NCI-H226 (cell line): ENCODE data around the gene PCNX4.

Source experiments
- DNase-seq: peaks from one replicate; pipeline ENCODE4 v3.0.0-alpha.2; 2015

The PCNX4 gene

GRCh38 chr14:60106339-60106738 is 14.6 kb downstream of the PCNX4 start:
- no peak for DNase-seq

DNA sequence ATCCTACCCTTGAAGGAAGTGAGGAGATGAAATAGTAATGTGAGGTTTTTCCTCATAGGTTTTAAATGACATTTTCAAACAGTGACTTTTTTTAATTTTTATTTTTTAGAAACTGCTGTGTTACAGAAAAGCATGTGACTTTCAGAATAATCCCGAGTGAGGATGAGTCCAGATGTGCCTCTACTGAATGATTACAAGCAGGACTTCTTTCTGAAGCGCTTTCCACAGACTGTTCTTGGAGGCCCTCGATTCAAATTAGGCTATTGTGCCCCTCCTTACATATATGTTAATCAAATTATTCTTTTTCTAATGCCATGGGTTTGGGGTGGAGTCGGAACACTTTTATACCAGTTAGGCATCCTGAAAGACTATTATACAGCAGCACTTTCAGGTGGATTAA is 15.8 kb downstream of the PCNX4 start:
- DNase-seq: no peak

DNA sequence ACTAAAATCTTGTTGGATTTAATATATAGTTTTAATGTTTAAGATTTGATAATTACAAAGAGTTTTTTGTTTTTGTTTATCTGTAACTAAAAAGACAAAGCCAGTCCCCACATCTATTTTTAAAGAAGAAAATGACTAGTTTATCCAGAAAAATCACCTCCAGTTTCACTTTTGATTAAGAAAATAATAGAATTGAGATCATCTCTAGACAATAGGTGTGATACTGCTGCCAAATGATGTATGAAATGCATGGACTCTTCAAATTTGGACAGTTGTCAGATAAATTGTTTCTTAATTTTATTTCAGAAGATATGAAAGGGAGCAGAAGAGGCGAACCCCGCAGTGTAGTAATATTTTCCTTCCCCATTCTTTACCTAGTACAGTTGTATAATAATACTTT is 20.0 kb downstream of the PCNX4 start:
- no peak for DNase-seq

DNA sequence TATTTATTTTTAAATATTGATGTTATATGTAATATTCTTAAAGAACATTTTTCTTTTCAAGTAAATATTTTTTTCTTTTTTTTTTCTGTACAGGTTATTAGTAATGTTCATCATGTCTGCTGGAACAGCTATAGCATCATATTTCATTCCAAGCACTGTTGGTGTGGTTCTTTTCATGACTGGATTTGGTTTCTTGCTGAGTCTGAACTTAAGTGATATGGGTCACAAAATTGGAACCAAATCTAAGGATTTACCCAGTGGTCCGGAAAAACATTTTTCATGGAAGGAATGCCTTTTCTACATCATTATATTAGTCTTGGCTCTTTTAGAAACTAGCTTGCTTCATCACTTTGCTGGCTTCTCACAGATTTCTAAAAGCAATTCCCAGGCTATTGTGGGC is 23.2 kb downstream of the PCNX4 start:
- DNase-seq: no peak

GRCh38 chr14:60116181-60116580 is 24.5 kb downstream of the PCNX4 start:
- DNase-seq: no peak

DNA sequence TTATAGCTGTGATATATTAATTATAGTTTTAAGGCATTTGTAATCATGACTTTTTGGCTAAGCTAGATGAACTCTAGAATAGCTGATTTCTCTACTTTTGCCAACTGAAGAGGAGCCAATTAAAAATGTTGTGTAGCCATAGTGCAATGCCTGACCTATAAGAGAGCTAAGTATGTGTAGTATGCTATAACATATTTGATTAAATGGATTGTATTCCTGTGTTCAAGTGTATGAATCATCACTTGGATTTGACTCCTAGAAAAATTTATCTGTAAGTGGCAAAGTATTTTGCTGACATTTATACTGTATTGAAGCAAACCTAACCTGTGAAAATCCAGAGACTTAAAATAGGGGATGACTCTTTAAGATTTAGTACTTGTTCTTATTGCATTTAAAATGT is 34.2 kb downstream of the PCNX4 start:
- DNase-seq: no peak

DNA sequence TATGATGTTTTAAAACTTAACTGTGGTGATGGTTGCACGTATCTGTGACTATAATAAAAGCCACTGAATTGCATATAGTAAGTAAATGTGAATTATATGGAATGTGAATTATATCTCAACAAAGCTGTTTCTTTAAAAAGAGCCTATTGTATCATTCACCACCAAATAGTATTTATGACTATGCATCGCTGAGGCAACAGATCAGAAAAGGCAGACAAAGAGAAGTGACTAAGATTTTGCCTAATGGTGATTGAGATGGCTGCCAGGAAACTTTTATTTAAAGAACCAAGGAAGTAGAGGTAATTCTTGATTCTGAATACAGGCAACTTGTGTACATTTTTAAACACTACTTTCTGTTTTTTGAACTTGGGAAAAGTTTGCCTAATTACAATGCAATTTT is 41.8 kb downstream of the PCNX4 start:
- no peak for DNase-seq

GRCh38 chr14:60134702-60135101 is 43.0 kb downstream of the PCNX4 start:
- DNase-seq: no peak

DNA sequence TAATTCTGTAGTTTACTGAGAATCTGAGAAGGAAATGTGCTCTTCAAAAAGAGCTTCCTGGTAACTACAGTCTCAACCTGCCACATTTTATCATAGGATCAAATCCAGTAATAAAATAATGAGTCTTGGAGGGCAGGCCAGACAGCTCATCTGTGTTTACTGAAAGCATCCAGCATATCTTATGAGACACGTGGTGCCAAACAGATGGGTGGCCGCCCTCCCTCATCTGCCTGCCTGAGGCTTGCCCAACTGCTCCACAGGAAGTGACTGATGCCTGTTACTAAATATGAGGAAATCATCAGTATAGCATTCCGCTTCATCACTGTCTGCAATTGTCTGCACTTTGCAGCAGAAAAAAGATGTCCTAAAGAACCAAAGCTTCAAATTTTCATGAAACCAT is 60.0 kb downstream of the PCNX4 start:
- peak; percentile 87 for DNase-seq

GRCh38 chr14:60153991-60154390 is 62.3 kb downstream of the PCNX4 start:
- DNase-seq: no peak

GRCh38 chr14:60154671-60155070 is 62.9 kb downstream of the PCNX4 start:
- DNase-seq: no peak

GRCh38 chr14:60160422-60160821 is 68.7 kb downstream of the PCNX4 start:
- no peak for DNase-seq

DNA sequence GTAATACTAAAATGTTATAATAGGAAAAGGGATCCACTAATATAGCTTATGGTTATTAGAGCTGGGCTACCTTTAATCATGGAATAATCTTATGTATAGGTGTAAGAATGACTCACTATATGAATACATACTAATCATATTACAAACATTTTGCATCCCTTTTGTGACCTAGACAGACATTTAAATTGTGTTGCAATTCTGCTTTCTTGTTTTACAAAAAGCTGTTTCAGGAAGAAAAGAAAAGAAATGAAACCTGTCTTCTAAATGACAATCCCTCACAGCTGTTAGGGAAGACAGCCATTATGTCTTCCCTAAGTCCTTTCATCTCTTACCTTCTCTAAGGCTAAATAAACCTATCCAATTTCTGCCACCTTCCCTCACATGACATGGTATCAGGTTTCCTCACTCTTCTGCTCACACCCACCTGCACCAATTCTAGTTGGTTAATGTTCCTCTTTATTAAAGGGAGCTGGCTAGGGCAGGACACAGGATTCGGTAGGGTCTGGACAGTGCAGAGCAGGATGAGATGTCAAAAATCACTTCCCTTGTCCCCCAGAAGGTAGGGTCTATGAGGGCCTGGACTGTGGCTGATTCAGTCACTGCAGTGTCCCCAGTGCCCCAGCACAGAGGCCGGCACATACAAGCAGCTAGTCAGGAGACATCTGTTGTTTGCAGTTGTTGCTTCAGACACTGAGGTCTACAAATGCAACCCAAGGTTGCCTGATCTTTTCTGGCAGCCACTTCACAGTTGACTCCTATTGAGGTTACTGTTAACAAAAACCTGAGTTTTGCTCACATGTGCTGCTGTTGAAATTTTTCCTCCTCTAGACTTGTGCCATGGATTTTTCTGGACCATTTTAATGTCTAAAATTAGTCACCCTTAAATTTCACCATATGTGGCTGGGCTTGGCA is 69.7 kb downstream of the PCNX4 start:
- no peak for DNase-seq

GRCh38 chr14:60163693-60164092 is 72.0 kb downstream of the PCNX4 start:
- no peak for DNase-seq

DNA sequence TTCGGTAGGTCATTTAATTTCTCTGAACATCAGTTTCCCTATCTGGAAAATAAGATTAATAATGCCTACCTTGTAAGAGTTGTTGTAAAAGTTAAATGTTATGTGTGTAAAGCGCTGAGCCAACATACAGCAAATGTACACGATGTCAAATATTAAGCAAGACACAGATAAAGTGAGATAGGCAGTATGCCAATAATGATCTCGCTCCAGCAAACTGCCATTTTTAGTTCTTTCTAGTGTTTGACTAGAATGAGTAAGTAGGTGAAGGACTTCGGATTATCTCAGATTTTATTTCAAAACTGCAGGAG is 72.6 kb downstream of the PCNX4 start:
- DNase-seq: peak; percentile 38

DNA sequence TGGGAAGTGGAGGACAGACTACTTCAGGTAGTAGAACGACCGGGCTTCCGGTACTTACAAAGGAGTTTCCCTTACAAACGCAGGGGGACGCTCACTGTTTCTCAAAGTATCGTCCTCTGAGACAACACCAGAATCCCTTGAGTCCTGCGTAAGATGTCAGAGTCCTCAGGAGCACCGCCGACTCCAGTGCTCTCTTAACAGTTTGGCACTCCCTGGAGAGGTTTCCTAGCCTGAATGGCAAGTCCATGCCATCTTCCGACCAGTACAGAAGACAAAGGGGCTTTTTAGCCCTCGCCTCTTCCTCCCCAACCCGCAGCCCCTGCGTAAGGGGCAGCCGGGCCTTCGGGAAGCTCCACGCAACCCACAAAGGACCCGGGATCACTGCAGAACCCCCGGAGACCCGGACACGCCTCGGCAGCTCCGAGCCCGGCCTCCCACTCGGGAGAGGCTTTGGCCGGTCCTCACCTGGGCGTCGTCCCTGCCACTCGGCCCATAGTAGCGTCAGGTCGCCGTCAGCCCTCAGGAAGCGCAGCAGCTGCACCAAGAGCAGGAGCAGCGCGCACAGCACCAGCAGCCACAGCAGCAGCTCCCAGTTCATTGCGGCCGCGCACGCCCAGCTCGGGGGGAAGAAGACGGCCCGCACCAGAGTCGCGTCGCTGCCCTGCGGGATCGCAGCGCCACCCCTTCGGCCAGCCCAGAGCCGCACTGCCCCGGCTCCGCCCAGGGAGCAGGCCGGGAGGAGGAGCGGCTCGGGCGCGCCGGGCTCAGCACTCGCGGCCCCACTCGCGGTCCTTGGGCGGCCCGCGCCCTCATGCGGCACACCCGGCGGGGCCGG is 73.2 kb downstream of the PCNX4 start, which contains the start of gene DHRS7:
Gene DHRS7, minus strand, starts transcription at position 687 of the 835 bp plus-strand sequence. Its CDS starts 89 bp downstream, at position 598.
- DNase-seq: peak; percentile 74

GRCh38 chr14:60165547-60165876 is 73.8 kb downstream of the PCNX4 start:
- no peak for DNase-seq

DNA sequence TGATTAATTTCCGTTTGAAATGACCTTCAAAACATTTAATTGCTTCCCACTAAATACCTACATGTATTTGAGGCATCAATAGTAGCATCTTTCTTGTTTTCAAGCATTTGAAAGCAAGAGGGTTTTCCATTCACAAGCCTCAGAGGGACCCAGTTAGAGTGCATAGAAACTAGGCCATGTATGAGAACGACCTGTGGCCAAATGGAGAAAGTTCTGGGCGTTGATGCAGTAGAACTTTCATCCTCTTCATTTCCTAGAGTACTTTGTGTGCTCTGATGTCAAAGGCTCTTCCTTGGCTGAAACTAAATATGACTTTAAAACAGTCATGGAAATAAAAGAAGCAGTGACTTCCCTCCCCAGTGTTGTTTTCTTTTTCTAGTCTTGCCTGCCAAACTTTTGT is 74.4 kb downstream of the PCNX4 start:
- DNase-seq: no peak

GRCh38 chr14:60169722-60170121 is 78.0 kb downstream of the PCNX4 start:
- DNase-seq: no peak

GRCh38 chr14:60170948-60171347 is 79.2 kb downstream of the PCNX4 start:
- no peak for DNase-seq

DNA sequence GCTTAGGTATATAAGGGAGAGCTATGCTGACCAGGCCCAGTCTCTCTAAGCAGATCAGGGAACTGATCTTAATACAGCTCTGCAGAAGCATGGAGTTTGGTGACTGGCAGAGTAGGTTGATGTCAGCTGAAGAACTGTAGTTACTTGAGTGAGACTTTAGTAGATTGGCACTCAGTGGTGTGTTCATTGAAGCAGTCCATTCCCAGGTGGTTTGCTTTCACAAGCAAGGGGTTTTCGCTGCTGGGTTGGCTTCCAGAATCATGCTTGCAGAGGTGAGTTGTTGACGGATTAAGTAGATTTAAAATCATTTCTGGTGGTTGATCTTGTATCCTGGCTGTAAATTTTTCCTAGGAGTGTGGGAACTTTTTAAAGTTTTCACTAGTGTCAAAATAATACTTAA is 80.0 kb downstream of the PCNX4 start:
- DNase-seq: no peak

- no peak for DNase-seq
Measured at GRCh38 chr14:60174352-60175254, 82.9 kb downstream of the PCNX4 start.

DNA sequence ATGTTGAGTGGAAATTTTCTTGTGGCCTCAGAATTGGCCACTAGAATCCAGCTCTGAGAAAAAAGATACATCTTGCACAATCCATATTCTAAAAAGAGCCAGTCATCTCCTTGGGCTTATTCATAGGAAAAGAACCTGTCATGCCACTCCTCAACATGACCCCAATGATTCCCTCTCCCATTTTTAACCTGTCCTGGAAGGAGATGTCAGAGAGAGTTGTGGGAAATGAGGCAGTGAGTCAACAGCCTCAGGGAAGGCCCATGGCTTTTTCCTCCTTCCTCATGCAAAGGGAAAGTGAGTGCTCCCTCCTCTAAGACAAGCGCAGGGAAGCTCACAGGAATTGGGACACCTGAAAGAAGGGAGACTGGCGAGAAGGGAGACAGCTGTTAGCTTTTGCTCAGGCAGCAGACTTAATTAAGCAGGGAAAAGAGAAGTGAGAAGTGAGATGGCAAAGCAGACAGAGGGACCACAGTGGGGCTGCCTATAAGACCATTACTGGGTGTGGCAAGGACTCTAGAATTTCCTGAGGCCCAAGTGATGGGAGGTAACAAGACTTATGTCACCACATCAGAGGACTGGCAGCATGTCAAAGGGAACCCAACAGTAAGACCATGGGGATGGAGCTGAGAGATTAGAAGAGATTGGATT is 83.7 kb downstream of the PCNX4 start:
- DNase-seq: peak; percentile 73
